Measurements from ENCODE around the gene ICE2.

- TF ChIP-seq CTCF (IDR thresholded peaks at IDR 0.05) (no peak), EZH2 (IDR thresholded peaks at IDR 0.05) (no peak)
Observed at GRCh38 chr15:60496853-60497252, 17.9 kb upstream of the ICE2 start.
